Central memory CD4-positive, alpha-beta T cell (primary cell): ENCODE results near the gene CELF4.

ENCODE experiments used
- DNase-seq: peaks from one replicate; pipeline ENCODE4 v3.0.0; 2022

Gene CELF4

DNA sequence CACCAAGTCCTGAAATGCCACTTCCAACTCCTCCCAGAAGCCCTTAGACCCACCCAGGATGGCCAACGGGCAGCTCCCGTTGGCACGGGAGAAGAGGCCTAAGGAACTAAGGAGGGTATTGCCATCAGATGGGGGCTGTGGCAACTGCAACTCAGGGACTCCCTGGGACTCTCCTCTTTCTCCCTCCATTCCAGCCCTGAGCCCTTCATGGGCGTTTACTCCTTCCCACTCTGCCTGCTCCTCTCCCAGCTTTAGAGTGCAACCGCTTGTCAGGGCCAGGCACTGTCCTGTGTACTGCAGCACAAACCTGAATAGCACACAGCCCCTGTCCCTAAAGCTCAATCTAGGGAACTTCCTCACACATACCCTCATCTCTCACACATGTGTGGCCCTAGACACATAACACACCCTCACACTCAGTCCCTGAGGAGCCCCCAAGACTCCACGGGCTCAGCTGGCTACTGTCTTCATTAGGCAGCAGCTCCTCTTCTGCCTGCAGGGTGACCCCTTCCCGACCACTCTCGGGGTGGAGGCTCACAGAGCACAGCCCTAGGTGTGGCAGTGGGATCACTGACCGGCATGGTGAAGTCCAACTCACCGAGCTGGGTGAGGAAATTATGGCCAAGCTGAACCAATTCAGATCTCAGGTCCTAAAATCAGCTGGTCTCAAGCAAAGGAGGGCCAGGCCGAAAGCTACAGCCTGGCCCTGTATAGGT is 316.3 kb downstream of the CELF4 start:
- DNase-seq, result no peak

GRCh38 chr18:37248281-37248680 is 317.3 kb downstream of the CELF4 start:
- DNase-seq, result no peak

DNA sequence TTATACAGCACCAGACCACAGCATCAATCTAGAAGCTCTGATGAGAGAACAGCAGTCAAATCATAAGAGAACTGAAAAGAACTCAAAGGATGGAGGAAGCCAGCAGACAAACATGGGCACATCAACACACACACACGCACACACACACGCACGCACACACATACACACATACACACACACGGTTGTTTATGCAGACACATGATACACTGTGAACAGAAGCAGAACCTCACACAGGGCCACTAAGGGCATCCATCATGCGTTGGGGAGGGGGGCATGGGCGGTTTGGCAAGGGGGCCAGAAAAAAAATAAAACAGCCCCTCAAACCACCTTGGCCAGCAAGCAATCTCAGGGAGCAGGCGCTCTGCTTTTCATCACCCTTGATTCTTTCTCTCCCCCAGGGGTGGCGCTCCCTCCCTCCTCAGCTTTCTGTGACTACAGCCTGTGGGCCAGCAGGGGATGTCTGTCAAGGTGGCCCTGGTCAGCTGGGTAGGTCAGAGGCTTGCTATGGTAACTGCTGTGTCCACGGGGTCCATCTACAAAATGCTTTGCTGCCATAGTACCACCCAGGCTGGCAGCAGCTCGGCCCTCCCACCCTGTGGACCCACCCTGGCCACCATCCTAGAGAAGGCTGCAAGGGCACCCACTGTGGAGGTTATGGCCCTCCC is 318.0 kb downstream of the CELF4 start:
- DNase-seq, result no peak

GRCh38 chr18:37246779-37247340 is 318.7 kb downstream of the CELF4 start:
- no peak for DNase-seq

DNA sequence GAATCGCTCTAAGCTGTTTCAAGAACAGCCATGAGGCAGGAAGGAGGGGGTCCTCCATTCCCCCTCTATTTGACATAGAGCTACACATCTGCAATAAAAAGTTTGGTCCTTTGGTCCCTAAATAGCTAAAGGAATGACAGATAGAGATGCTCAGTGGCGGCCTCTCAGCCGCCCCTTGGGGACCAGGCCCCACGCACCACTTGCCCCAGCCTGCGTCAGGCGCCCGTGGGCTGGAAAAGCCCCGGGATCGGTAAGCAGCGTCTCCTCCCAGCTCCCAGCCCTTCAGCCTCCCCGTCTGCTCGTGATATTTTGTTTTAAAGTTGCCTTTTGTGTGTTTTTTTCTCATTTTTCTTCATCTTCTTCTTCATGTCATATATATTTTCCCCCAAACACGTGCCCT is 321.0 kb downstream of the CELF4 start:
- DNase-seq, result no peak

- no peak for DNase-seq
Observed at GRCh38 chr18:37243741-37244140, 321.9 kb downstream of the CELF4 start.

- DNase-seq, result no peak
Observed at GRCh38 chr18:37242826-37243560, 322.6 kb downstream of the CELF4 start.

- no peak for DNase-seq
Observed at GRCh38 chr18:37242091-37242490, 323.5 kb downstream of the CELF4 start.

GRCh38 chr18:37238282-37239108 is 327.1 kb downstream of the CELF4 start:
- DNase-seq, result no peak

GRCh38 chr18:37235583-37235982 is 330.0 kb downstream of the CELF4 start:
- DNase-seq, result no peak

GRCh38 chr18:37231251-37231650 is 334.3 kb downstream of the CELF4 start:
- no peak for DNase-seq

DNA sequence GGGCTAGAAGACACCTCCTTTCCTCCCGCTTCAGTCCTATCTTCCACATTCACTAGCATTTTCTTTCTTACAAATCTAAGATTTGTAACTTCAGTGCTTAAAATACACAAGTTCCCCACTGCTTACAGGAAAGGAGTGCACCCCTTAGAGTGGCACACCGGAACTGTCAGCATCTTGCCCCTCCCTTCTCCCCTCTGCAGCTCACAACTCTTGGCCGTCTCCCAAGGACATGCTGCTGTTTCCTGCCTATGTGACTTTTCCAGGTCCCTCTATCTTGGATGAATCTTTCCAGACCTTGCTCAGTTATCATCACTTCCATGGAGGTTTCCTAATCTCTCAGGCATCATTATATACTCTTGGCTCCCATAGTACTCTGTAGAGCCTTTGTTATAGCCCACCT is 334.8 kb downstream of the CELF4 start:
- no peak for DNase-seq

DNA sequence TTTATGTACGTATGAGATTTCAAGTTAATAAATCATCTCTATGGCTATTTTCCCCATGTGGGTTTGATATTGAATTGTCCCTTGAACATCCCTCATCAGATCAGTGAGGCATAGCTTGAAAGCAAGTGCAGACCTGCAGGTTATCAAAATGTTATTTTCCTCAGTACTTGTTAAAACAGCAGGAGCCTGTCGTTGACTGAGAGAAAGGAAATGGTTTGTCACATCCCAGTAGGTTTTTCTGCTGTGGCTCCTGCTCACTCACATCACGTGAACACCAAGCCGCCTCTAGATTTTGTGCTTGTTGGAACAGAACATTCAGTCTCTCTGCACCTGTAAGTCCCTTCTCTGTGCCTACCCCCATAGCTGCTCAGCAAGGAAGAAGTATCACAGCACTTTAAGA is 340.3 kb downstream of the CELF4 start:
- no peak for DNase-seq

- no peak for DNase-seq
Observed at GRCh38 chr18:37222999-37223378, 342.6 kb downstream of the CELF4 start.

DNA sequence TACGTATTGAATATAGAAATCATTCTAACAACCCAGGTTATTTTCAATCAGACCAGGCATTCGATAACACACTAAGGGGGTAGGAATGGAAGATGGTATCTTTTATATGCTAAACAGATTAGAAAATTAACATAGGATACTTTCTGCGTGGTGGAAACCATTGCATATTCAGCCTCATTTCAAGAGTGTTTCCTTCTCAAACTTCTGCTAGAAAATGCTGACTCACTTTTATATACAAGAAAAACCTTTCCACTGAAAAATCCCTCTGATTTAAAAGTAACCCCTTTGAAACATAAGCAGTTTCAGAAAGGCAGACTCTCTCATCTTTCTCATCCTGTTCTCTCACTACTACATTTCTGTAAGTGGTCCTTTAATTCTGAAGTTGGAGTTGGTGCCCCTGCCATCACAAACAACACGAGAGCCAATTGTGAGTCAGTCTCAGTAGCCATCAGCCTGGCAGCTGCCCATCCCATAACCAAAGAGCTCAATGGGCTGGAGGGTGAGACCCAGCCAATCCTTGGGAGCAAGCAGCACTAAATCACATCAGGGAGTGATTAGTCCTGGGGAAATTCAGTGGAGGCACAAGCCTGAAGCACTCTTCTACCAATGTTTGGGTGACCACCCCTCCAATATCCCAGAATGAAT is 343.1 kb downstream of the CELF4 start:
- DNase-seq, result no peak

GRCh38 chr18:37219257-37219656 is 346.3 kb downstream of the CELF4 start:
- DNase-seq, result no peak

- DNase-seq, result no peak
Observed at GRCh38 chr18:37218022-37218590, 347.5 kb downstream of the CELF4 start.

DNA sequence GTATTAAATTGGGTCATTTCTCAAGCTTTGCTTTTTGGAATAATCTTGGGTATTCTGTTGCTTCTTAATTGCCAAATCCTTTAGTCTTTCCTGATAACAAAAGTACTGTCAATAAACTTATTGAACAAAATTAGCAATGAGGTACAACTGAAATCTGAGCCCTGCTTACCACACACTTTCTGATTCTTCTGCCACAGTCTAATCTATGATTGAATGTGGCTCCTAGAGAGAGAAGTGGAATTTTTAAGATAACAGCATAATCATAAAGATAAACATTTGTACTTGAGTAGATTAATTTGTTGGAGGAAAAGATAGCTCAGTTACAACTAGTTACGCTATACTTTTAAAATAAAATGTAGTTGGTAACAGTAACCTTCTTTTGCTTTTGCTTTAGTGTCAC is 354.8 kb downstream of the CELF4 start:
- no peak for DNase-seq

- no peak for DNase-seq
Observed at GRCh38 chr18:37207343-37207742, 358.3 kb downstream of the CELF4 start.

GRCh38 chr18:37199741-37200140 is 365.9 kb downstream of the CELF4 start:
- DNase-seq, result no peak
